Esophagus squamous epithelium (tissue), 4 donors: Measurements from ENCODE around the gene SERTAD4.

ENCODE experiments used
- POLR2A ChIP-seq, 4 donors: fragments of 450-650 bp; IDR thresholded peaks; one replicate each; pipeline ENCODE4 v1.6.1; 2017; ENCODE audit warnings: antibody characterized with exemption in 4 of 4, mild to moderate bottlenecking in 4 of 4, moderate library complexity in 3 of 4
- TF ChIP-seq, protein P1 (sequence below), 6 experiments: fragments of 450-650 bp in 4 of 6; fragments of 200-600 bp in 2 of 6; sonication (generic) in 2 of 6; IDR thresholded peaks; one replicate each; pipeline ENCODE4 v1.5.1; 2016 to 2019; ENCODE audit warnings: antibody characterized with exemption in 6 of 6, mild to moderate bottlenecking in 4 of 6, moderate library complexity in 4 of 6

GRCh38 chr1:210228158-210228557 lies 4.4 kb upstream of the SERTAD4 start:
- TF ChIP-seq, protein P1, sequence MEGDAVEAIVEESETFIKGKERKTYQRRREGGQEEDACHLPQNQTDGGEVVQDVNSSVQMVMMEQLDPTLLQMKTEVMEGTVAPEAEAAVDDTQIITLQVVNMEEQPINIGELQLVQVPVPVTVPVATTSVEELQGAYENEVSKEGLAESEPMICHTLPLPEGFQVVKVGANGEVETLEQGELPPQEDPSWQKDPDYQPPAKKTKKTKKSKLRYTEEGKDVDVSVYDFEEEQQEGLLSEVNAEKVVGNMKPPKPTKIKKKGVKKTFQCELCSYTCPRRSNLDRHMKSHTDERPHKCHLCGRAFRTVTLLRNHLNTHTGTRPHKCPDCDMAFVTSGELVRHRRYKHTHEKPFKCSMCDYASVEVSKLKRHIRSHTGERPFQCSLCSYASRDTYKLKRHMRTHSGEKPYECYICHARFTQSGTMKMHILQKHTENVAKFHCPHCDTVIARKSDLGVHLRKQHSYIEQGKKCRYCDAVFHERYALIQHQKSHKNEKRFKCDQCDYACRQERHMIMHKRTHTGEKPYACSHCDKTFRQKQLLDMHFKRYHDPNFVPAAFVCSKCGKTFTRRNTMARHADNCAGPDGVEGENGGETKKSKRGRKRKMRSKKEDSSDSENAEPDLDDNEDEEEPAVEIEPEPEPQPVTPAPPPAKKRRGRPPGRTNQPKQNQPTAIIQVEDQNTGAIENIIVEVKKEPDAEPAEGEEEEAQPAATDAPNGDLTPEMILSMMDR (IDR thresholded peaks at IDR 0.05) = no peak
- no peak for TF ChIP-seq POLR2A (IDR thresholded peaks at IDR 0.05)
